HCT116 (cell line): ENCODE results near the gene TLR4. TPM values are rescaled to one million over a fixed set of nuclear protein-coding genes. Genes with fewer than 3 reads are reported as not detected.

Experiments used
- ATAC-seq: fragments of 200-7000 bp; cut with Tn5 transposase; 2 replicates; pipeline ENCODE4 v1.9.1; 2020; ENCODE audit warnings: mild to moderate bottlenecking, moderate library complexity
- BruUV-seq: library from RNA; stranded (reverse); fragments of 400-500 nt; replicated peaks from 2 replicates; lab custom pipeline; 2021; lab: Mats Ljungman, UMichigan
- CTCF ChIA-PET: fragments of 300-600 bp; sonication (Branson Sonifier 250); formaldehyde crosslinking; loops from one replicate; lab custom pipeline; 2021; ENCODE audit warnings: antibody characterized with exemption; lab: Charles Lee
- POLR2A ChIA-PET: fragments of 300-600, 350-600 bp; sonication (Branson Sonifier 250); formaldehyde crosslinking; loops from one replicate; lab custom pipeline; 2021; ENCODE audit warnings: antibody characterized with exemption; lab: Charles Lee
- RAD21 ChIA-PET, 2 experiments: fragments of 300-600 bp; sonication (Branson Sonifier 250); formaldehyde crosslinking; loops; one replicate each; lab custom pipeline; 2023; ENCODE audit warnings: low total read pairs in 2 of 2; ENCODE audit not compliant: uncharacterized antibody in 2 of 2, unreplicated experiment in 2 of 2, low non-redundant PET in 1 of 2; lab: Charles Lee
- DNase-seq: peaks from one replicate; pipeline ENCODE4 v3.0.0-alpha.2; 2010; ENCODE audit warnings: low read depth, low spot score
- H2AFZ ChIP-seq: fragments of 200-600 bp; shearing (Covaris generic), sonication (generic); 2 replicates; pipeline ENCODE4 v1.6.1; 2017; ENCODE audit warnings: low read depth, mixed run types, mixed read lengths, antibody characterized with exemption, low read length; ENCODE audit not compliant: poor library complexity, severe bottlenecking
- H3K27ac ChIP-seq: 2 replicates; pipeline ENCODE4 v1.5.1; 2012; ENCODE audit warnings: low read depth, low read length
- H3K27me3 ChIP-seq: fragments of 200-600 bp; sonication (generic); 2 replicates; pipeline ENCODE4 v1.6.1; 2016; ENCODE audit warnings: mixed run types, low read length, mixed read lengths; ENCODE audit not compliant: insufficient read depth
- H3K36me3 ChIP-seq, 2 experiments: fragments of 200-500 bp in 1 of 2; fragments of 200-600 bp in 1 of 2; sonication (Bioruptor generic) in 1 of 2; sonication (generic) in 1 of 2; 2 replicates each; pipeline versions ENCODE4 v1.5.1 to v1.6.1; 2014 to 2016; ENCODE audit warnings: low read length in 2 of 2, inconsistent platforms in 1 of 2, mixed read lengths in 1 of 2, mixed run types in 1 of 2; ENCODE audit not compliant: insufficient read depth in 2 of 2, control insufficient read depth in 1 of 2
- H3K4me1 ChIP-seq, 2 experiments: fragments of 200-600 bp in 1 of 2; sonication (generic) in 1 of 2; 2 replicates each; pipeline versions ENCODE4 v1.5.1 to v1.6.1; 2012 to 2017; ENCODE audit warnings: low read length in 2 of 2, inconsistent platforms in 1 of 2, mild to moderate bottlenecking in 1 of 2, mixed read lengths in 1 of 2, mixed run types in 1 of 2, moderate library complexity in 1 of 2; ENCODE audit not compliant: insufficient read depth in 2 of 2, control insufficient read depth in 1 of 2
- H3K4me2 ChIP-seq: fragments of 200-600 bp; sonication (generic); 2 replicates; pipeline ENCODE4 v1.6.1; 2017; ENCODE audit warnings: mixed run types, low read length, mixed read lengths
- H3K4me3 ChIP-seq, 2 experiments: fragments of 200-600 bp in 1 of 2; sonication (generic) in 1 of 2; replicated peaks in 1 of 2; 2 replicates each; pipeline ENCODE4 v1.5.1; 2011 to 2016; ENCODE audit warnings: low read length in 2 of 2, control low read depth in 1 of 2, low read depth in 1 of 2, mild to moderate bottlenecking in 1 of 2, mixed read lengths in 1 of 2, mixed run types in 1 of 2
- H3K79me2 ChIP-seq: fragments of 200-600 bp; sonication (generic); 2 replicates; pipeline ENCODE4 v1.6.1; 2017; ENCODE audit warnings: mild to moderate bottlenecking, mixed run types, low read length, moderate library complexity, mixed read lengths; ENCODE audit not compliant: insufficient read depth
- H3K9ac ChIP-seq: fragments of 200-600 bp; sonication (generic); 2 replicates; pipeline ENCODE4 v1.6.1; 2016; ENCODE audit warnings: low read length, mixed read lengths
- H3K9me2 ChIP-seq: fragments of 200-600 bp; sonication (generic), shearing (Covaris generic); 2 replicates; pipeline ENCODE4 v1.6.1; 2017; ENCODE audit warnings: mixed run types, mild to moderate bottlenecking, moderate library complexity; ENCODE audit not compliant: insufficient read depth
- H3K9me3 ChIP-seq, 2 experiments: fragments of 200-500 bp in 1 of 2; fragments of 200-600 bp in 1 of 2; sonication (Bioruptor generic) in 1 of 2; sonication (generic) in 1 of 2; 2 replicates each; pipeline ENCODE4 v1.6.1; 2014 to 2017; ENCODE audit warnings: low read length in 2 of 2, mixed read lengths in 2 of 2, inconsistent platforms in 1 of 2, low read depth in 1 of 2, mild to moderate bottlenecking in 1 of 2, mixed run types in 1 of 2, moderate library complexity in 1 of 2; ENCODE audit not compliant: control insufficient read depth in 1 of 2, insufficient read depth in 1 of 2
- H4K20me1 ChIP-seq: fragments of 200-600 bp; sonication (generic), shearing (Covaris generic); 2 replicates; pipeline ENCODE4 v1.6.1; 2017; ENCODE audit warnings: mixed run types, mild to moderate bottlenecking, moderate library complexity; ENCODE audit not compliant: insufficient read depth
- CBX3 ChIP-seq: IDR thresholded peaks from 2 replicates; pipeline ENCODE4 v1.6.1; 2012; ENCODE audit warnings: low read depth
- CEBPB ChIP-seq: IDR thresholded peaks from 2 replicates; pipeline ENCODE4 v1.6.1; 2012; ENCODE audit warnings: low read depth
- EGR1 ChIP-seq: IDR thresholded peaks from 2 replicates; pipeline ENCODE4 v1.6.1; 2012; ENCODE audit warnings: low read depth
- ELF1 ChIP-seq: IDR thresholded peaks from 2 replicates; pipeline ENCODE4 v1.6.1; 2012; ENCODE audit warnings: low read depth, borderline replicate concordance
- EZH2 ChIP-seq: fragments of 200-600 bp; sonication (generic); IDR thresholded peaks from 2 replicates; pipeline ENCODE4 v1.6.1; 2017; ENCODE audit warnings: antibody characterized with exemption, mixed run types
- POLR2A ChIP-seq: IDR thresholded peaks from 2 replicates; pipeline ENCODE4 v1.7.0; 2011; ENCODE audit warnings: borderline replicate concordance; ENCODE audit not compliant: insufficient read depth, insufficient read length; ENCODE audit errors: extremely low read depth
- SIN3A ChIP-seq: IDR thresholded peaks from 2 replicates; pipeline ENCODE4 v1.6.1; 2012; ENCODE audit warnings: low read depth
- SP1 ChIP-seq: IDR thresholded peaks from 2 replicates; pipeline ENCODE4 v1.6.1; 2012; ENCODE audit warnings: low read depth
- SRF ChIP-seq: IDR thresholded peaks from 2 replicates; pipeline ENCODE4 v1.6.1; 2012; ENCODE audit warnings: low read depth
- ZFX ChIP-seq: fragments of 450-650 bp; IDR thresholded peaks from 2 replicates; pipeline ENCODE4 v1.6.1; 2017
- ZNF274 ChIP-seq: fragments of 200-500 bp; sonication (Bioruptor generic); IDR thresholded peaks from 2 replicates; pipeline ENCODE4 v1.6.1; 2014; ENCODE audit warnings: mild to moderate bottlenecking, low read depth, low read length, inconsistent platforms
- intact Hi-C: fragments of 100-400 bp; cut with micrococcal nuclease; formaldehyde crosslinking; loops from 2 replicates; pipeline ENCODE4 v1.10.0; 2022
- total RNA-seq: library from RNA; stranded (reverse); gene quantifications from one replicate; pipeline ENCODE4 v1.2.1, GENCODE V29; 2021; ENCODE audit not compliant: unreplicated experiment
- TF ChIP-seq, protein P1 (sequence below): IDR thresholded peaks from 2 replicates; pipeline ENCODE4 v1.6.1; 2012; ENCODE audit warnings: low read depth
- TF ChIP-seq, protein P2 (sequence below): IDR thresholded peaks from 2 replicates; pipeline ENCODE4 v1.6.1; 2012

TLR4 gene
- total RNA-seq, 1 experiment from 2014 or later, result 0.10 TPM

DNA sequence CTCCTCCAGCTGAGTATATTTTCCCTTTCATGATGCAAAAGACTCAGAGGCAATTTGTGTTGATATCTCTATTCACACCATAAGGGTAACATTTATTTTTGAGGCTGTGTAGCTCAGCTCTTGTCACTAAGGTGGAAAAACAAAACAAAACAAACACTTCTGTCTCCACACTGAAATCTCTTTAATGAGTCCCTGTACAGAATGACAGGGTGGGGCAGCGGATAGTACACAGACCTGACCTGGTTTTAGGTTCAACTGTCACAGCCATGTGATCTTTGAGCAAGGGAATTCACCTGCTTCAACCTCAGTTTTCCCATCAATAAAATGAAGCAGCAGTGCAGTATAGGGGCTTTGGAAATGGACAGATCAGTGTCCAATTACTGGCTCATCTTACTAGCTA, 29.3 kb downstream of the TLR4 start:
- Histone ChIP-seq H3K27me3 (no peaks in the 10 kb centered on the region), H3K36me3 (no peaks in the 10 kb centered on the region), H3K4me1 (no peaks in the 10 kb centered on the region), H4K20me1 (no peaks in the 10 kb centered on the region), H3K27ac (no peak overlapping the region), H3K9me2 (no peaks in the 10 kb centered on the region), H3K79me2 (no peaks in the 10 kb centered on the region), H2AFZ (no peak overlapping the region), H3K9ac (no peak overlapping the region), H3K4me3 (no peak overlapping the region), H3K9me3 (peaks cover 0 to 16% of the 10 kb centered on the region in 2 experiments; a peak in 2 of 4 replicates), H3K4me2 (no peak overlapping the region)
- no TSS peak for BruUV-seq
- ChIA-PET CTCF (no interaction called here), RAD21 (no interaction called here), POLR2A (no interaction called here)
- intact Hi-C loops, result no loop called here
- TF ChIP-seq SIN3A (no peak), SP1 (no peak), POLR2A (no peak), EZH2 (no peak), EGR1 (no peak), ELF1 (no peak), SRF (no peak), ZFX (no peak), ZNF274 (no peak), CEBPB (no peak), CBX3 (no peak)
- TF ChIP-seq, protein P1, sequence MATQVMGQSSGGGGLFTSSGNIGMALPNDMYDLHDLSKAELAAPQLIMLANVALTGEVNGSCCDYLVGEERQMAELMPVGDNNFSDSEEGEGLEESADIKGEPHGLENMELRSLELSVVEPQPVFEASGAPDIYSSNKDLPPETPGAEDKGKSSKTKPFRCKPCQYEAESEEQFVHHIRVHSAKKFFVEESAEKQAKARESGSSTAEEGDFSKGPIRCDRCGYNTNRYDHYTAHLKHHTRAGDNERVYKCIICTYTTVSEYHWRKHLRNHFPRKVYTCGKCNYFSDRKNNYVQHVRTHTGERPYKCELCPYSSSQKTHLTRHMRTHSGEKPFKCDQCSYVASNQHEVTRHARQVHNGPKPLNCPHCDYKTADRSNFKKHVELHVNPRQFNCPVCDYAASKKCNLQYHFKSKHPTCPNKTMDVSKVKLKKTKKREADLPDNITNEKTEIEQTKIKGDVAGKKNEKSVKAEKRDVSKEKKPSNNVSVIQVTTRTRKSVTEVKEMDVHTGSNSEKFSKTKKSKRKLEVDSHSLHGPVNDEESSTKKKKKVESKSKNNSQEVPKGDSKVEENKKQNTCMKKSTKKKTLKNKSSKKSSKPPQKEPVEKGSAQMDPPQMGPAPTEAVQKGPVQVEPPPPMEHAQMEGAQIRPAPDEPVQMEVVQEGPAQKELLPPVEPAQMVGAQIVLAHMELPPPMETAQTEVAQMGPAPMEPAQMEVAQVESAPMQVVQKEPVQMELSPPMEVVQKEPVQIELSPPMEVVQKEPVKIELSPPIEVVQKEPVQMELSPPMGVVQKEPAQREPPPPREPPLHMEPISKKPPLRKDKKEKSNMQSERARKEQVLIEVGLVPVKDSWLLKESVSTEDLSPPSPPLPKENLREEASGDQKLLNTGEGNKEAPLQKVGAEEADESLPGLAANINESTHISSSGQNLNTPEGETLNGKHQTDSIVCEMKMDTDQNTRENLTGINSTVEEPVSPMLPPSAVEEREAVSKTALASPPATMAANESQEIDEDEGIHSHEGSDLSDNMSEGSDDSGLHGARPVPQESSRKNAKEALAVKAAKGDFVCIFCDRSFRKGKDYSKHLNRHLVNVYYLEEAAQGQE, result no peak
- TF ChIP-seq, protein P2, sequence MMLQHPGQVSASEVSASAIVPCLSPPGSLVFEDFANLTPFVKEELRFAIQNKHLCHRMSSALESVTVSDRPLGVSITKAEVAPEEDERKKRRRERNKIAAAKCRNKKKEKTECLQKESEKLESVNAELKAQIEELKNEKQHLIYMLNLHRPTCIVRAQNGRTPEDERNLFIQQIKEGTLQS, result no peak
- no peak for ATAC-seq
- no peak for DNase-seq
